HG03159 (cell line): ENCODE measurements around the gene TMEM132C.

ENCODE experiments used
- ATAC-seq: cut with Tn5 transposase; IDR thresholded peaks from one replicate; pipeline ENCODE4 v1.9.1; 2021; ENCODE audit warnings: mild to moderate bottlenecking, moderate library complexity; ENCODE audit not compliant: unreplicated experiment

TMEM132C gene

DNA sequence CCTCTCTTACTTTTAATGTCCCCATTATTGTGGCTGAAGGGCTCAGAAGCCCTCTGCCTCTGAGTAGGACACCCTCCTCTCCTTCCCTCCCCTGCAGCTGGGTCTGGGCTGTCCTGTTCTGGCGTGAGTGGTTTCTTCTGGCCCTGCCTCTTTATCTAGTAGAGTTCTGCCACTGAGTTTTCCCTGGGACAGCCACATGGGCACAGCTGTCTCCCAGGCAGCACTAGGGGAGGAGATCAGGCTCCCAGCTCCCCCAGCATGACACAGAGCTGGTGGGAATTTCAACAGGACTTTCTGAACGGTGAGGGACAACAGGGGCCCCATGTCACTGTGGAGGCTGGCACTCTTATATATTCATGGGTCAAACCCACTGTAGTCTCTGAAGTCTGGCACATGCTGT lies 21.4 kb downstream of the TMEM132C start:
- no peak for ATAC-seq

DNA sequence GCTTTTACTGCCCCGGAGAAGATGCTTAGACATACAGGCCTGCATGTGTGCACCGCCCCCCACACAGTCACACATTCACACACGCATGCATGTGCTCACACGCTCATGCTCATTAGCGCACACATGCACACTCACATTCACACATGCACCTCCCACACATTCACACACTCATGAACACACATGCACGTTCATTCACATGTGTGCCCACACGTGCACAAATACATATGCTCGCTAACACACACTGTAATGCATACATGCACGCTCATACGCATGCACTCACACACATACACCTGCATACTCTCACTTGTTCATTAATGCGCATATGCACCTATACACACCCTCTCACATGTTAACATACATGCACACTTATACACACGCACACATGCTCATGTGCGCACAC lies 21.9 kb downstream of the TMEM132C start:
- no peak for ATAC-seq

DNA sequence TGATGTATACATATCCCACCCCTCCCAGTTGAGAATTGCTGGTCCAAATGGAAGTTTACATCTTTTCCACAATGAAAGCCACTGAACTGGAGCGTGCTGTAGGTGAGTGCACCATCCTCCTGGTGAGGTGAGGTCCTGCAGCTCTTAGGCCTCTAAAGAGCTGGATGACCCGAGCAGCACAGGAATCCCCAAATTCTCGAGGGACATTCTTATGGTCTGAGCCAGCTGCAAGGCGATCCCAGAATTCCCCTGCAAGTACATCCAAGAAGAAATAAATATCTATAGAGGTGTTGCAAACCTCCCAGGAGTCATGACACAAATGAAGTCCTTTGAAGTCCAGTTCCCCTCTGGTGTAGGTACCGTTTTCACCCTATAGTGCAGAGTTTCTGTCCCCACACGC lies 24.0 kb downstream of the TMEM132C start:
- ATAC-seq = no peak

DNA sequence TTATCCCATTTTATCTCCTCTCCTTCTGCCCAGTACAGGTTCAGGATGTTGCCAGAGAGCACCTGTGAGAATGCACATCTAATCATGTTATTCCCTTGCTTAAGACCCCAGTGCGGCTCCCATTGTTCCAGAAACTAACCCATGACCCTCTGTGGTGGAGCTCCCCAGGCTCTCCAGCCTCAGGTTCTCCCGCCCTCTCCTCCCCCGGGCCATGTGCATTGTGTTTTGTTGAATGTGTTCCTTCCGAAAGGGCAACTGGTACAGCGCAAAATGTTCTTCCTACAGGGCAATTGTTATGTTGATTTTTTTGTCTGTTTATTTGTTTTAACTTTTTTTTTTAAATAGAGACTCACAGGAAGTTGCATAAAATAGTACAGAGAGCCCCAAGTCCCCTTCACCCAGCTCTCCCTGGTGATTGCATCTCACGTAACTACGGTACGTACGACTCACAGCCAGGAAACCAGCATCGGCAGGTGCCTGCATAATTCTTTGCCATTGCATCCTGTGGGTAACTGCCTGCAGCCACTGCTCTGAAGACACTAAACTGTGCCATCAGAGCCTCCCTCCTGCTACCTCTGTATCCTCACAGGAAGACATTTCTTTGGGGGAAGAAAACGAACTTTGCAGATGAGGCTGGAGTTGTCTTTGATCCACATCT lies 31.2 kb downstream of the TMEM132C start:
- no peak for ATAC-seq

DNA sequence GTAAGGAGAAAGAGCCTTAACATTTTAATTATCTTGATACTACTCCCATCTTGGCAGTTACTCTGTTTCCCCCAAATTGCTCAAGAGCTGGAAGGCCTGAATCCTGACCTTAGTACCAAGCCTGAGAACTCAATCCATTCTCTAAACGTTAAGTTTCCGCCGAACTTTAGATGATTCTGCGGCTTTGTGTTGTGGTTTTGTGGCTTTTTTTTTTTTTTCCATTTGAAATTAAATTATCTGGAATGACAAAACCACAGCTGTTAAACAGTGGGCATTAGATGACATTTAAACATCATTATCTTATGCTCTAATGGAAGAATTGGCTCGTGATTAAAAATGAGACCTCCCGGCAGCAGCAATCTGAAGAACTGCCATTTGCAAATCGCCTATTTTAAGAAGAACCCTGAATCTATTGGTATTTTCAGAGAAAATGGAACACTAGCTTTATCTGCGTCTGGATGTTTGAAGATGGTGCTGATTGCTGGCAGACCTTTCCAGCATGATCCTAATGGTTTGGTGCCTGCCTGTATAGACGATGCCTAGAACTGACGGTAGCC lies 38.4 kb downstream of the TMEM132C start:
- ATAC-seq = no peak

DNA sequence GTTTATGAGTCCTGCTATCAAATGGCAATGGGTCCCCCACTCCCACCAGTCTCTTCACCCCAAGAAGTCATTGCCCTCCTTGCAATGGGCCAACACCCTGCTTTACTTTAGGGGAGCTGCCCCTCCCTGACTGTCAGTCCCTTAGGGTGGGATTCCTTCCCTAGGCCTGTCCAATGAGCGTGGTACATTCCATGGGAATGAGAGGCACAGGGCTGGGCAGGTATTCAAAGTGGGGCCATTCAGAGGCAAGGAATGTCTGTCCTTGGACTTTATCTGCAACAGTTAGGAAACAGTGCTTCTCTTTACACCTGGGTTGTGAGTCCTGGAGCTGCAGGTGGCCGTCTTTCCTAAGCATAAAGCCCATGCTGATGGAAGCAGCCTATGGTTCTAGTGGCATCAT lies 40.8 kb downstream of the TMEM132C start:
- ATAC-seq = no peak

DNA sequence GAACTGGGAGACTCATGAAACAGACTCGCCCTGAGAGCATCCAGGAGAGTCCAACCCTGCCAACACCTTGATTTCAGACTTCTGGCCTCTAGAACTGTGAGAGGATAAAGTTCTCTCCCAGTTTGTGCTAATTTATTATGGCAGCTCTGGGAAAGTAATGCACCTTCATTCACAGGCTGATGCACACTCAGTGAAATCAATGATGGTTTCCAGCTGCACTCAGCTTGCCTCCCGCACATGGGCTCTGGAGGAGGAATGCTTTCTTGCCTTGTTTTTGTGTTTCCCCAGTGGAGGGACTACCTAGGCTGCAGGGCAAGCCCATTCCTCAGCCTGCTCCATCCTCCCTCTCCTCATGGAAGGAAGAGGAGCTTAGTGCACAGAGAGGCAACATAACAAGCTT lies 45.7 kb downstream of the TMEM132C start:
- no peak for ATAC-seq

DNA sequence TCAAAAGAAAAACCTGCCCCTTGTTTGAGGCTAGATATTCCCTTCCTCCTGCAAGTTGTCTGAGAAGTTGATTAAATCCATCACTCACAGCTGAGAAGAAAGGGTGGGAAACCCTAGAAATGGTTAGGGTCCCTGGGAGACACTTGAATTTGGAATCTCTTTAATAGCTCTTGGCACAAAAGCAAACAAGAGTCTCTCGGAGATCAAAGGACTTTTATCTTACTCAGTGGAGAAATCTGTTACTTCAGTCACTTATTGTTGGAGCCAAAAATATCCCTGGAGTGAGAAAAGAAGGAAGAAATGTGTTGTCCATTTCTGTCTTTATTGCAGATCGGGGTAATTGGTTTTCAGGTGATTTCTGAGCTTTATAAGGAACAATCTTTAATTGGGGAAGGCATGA lies 47.0 kb downstream of the TMEM132C start:
- no peak for ATAC-seq

DNA sequence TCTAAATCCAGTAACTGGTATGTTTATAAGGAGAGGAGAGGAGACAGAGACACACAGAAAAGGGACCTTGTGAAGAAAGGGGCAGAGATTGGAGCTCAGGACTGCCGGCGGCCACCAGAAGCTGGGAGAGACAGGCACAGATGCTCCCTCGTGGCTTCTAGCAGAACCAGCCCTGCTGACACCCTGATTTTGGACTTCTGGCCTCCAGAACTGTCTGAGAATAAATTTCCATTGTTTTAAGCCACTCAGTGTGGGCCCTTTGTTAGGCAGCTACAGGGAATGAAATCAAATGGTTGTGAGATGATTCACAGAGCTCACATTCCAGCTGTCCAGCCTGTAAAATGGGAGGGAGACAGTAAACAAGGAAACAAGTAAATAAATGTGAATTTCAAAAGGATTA lies 47.6 kb downstream of the TMEM132C start:
- no peak for ATAC-seq

DNA sequence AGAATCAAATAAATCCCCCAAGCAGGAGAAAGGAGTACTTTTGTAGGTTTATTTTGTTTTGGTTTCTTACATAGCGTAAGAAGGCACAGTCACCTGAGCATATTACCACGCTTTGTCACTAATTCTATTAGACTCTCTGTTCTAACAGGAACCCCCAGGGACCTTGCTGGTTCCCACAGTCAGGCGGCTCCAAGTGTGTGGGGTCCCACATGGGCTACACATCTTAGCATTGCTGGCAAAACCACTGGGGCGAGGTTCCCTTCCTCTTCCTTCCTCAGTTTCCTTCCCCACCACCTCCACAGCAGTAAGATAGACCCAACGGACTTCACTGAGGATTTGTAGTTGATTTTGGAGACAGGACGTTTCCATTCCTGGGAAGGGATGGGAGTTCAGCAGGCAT lies 49.1 kb downstream of the TMEM132C start:
- ATAC-seq = no peak

DNA sequence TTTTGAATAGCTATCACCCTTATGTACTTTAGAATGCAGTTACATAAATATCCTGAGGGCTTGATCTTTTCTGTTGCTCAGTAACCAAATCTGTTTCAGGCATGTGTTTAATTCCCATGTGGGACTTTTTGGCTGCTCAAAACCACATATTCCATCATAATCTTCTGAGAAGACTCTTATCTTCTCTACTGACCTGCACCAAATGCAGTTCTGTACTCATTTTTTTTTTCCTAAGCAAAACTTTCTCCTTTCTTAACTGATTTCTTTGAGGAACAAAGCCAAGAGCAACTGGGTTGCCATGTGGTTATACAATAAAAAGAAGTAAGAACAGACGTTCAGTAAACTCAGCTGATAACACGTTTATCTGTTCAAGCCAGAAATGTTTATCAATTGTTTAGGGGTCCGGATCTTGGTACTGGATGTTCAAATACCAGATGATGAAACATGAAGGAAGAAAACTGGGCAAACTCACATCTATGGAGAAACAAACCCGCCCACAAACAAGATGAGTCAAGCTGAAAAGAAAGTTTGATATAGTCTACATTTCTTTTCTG lies 50.1 kb downstream of the TMEM132C start:
- ATAC-seq = no peak

DNA sequence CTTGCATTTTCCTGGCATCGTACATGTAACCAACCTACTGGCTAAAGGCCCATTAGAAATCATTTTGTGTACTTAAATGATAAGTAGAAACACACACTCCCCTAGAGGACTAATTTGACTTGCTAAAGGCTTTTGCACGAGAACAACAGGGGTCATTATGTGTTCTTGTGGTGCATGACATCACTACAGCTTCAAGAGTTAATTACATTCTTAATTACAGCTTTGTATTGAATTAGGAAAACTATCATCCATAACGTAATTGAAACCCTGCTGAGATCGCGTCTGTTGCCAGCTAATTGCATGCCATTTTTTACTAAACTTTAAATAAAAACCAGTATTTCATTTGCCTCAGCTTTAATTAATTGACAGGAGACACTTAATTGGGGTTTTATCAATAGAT lies 51.4 kb downstream of the TMEM132C start:
- ATAC-seq = no peak

DNA sequence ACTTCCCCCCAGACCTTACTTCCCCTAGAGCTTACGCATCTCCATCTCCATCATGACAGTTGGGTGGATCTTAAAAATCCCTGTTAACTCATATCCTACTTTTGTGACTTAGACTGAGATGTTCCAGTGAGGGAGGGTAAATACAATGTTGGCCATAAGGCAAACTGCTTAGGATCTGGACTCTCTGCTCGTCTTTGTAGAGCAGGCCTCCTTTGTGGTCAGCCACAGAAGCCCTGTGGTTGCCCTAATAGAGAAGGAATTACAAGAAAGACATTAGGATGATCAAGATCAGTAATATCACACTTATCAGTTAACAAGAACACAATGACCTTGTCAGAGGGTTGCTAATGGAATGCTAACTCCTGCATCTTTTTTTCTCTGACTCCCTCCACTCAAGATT lies 52.0 kb downstream of the TMEM132C start:
- ATAC-seq = no peak

DNA sequence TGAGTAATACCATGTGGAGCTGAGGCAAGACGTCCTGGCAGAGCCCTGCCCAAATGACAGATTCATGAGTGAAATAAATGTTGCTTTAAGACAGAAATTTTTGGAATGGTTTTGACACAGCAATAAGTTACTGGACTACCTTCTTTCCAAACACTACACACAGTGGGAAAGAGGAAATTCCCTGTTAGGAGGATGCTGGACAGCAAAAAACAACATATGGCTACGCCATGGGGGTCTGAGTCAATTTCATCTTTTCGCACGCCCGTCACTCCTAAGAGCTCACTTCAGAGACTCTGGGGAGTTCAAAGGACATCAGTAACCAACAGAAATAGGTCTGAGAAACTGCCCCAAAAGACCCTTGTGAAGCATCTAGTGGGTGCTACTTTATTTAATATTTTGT lies 55.4 kb downstream of the TMEM132C start:
- no peak for ATAC-seq

DNA sequence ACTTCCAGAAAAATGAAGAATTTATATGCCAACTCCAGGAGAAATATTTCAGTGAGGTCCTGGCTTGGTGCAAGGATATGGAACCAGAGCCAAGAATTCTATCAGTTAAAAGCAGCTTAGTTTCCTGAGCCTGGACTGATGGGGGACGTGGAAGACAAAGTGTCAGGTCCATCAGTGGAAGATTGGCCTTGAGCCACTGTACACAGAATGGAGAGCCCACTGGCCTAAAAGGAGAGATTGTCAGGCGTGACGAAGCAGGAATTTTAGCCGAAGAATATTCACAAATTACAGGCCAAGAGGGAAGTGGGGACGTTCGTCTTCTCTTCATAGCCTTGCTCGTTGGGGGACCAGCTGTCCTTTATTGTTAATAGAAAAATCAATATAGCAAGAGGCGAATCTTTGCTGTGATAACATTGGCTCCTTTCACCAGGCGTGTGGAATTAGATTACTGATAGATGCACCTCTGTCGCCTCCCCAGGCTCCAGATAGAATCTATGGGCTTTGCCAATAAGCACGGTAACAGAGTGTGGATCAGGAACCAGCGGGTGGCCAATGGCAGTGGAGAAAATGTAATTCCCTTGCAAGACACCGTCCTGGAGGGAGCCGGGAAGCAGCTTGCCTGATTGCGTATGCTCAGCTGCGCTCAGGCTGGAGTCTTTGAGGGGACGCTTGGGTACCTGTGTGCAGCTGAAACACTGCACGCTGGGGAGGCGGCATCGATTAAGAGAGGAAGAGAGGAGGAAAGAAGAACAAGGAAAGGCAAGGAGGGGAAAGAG lies 56.4 kb downstream of the TMEM132C start:
- ATAC-seq = no peak

DNA sequence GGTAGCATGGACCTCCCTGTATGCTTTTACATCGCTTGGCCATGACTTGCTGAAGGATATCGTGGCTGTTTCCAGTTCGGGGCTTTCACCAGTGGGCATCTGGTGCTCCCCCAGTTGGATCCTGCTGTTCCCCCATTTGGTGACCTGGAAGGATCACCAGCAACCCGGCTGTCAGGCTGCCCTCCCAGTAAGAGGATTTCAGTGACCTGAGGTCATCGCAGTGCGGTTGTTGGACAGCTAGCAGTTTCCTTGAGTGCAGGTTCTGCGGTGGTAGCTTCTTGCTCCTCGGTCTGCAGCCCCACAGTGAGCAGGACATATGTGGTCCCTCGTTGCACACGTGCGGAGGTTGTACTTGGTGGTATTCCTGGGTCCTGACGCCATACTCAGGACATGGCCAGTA lies 58.7 kb downstream of the TMEM132C start:
- ATAC-seq = no peak

DNA sequence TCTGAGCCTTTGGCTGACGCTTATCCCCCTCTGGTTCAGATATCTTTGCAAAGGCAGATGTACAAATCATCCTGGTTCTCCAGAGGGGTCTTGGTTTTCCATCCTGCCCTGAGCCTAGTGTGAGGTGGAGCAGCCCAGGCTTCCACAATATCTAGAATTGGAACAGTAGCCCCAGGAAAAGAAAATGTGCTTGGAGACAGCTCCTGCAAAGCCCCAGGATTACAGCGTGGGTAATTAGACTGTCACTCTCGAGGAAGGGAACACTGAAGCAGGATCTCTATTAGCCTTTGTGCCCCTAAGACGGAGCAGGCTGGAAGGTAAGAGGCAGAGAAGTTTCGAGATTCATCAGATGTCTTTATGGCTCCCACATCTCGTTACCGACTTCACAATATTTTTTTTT lies 59.4 kb downstream of the TMEM132C start:
- ATAC-seq = no peak

DNA sequence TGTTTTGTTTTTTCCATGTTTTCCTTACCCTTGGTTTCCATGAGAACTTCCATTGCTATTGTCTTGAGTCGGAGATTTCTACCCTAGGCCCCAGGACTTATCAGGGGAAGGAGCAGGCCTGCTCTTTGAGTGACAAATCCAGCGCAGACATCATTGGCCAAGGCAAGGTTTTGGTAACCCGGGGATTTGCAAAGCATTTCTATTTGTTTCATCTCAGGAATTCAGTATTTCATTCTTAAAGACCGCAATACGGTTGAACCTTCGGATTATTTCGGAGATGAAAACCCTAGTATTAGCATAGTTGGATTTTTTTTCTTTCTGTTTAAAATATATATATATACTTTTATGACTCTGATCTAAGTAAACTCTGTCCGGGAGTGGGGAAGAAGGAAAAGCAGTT lies 62.0 kb downstream of the TMEM132C start:
- ATAC-seq = no peak

DNA sequence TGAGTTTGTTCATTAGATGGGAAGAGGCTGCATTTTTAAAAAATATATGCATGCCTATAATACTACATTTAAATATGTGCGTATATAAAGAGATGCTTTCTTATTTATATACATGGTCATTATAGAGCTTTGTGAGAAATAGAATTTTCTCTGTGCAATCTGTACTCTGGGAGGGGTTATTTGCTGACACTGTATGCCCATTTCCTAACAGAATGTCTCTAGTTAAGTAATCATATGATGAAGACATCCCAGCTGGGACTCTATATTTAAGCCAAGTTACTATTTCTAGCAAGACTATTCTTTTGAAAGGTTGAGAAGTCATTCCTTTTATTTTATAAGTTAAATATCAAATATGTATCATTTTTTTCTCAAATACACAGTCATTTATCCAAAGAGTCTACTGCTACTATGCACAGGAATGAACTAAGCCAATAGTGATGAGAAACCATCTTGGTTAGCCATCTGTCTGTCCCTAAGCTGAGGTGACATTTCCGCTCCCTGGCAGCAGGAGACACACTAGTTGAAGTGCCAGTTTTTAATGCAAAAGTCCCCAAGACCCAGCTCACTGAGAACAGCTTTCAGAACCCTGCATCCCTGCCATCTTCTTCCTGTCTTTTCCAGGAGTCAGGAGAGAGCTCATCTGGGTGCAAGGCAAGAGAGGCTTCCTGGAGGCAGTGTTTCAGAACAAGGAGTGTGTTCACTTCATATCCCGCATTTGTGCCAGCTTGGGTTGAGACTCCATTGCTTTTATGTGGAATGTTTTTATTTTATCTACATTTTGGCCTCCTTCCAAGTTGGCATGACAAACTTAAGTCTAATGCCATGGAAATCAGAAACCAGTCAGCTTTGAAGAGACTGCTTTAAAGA lies 69.5 kb downstream of the TMEM132C start:
- no peak for ATAC-seq

DNA sequence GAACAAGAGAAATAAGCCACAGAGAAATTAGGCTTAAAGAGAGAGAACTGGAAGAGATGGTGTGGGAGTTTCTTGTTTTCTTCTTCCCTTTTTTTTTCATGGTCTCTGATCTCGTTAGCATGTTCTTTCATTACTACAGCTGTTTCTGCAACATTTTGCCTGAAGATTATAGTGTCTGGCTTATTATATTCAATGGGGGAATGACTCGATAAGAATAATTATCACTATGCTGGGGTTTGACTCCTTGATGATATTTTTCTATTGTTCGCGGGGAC lies 70.0 kb downstream of the TMEM132C start:
- no peak for ATAC-seq

DNA sequence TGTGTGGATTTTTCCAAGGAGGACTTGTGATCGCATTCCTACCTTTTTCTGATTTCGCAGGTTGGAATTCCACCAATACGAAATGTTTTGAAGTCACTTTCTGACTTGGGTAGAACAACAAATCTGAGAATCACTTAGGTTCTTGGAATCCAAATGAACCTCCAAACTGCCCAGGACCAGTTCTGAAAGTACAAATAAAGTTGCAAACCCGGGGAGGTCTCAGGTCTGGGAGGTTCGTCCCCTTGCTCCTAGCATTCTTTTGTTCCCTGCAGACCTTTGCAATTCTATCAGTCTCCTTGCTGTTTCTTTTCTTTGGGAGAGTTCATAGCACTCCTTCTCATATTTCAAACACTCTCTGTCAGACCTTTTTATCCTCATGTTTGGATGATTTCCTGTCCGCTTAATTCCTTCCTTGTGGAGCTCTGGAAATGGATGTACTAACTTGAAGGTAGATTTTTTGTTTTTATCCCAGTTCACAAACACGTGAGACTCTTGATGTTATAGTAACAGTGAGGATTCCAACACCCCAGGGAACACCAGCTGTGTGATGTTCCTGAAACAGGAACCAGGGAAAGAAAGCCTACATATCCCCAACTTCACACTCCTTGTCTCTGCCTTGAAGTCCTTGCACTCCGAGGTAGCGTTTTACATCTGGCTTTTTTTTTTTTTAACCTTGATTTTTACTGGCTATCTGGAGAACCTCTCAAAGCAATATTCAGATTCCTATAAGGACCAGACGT lies 70.6 kb downstream of the TMEM132C start:
- ATAC-seq = no peak
